ENCODE measurements around the gene UGT1A1.
"Not testable (repeated sequence)": the region's sequence is repeated elsewhere in the genome, so short reads cannot be mapped to it uniquely, and the experiment has no call there.

UGT1A1 gene

GRCh38 chr2:233760043-233760442 is at the start of gene UGT1A1:
Gene UGT1A1, plus strand, starts transcription at chr2:233760270. Its CDS starts 18 bp downstream, at chr2:233760288.
- no peak for DNase-seq (ENCODE audit: low spot score)

DNA sequence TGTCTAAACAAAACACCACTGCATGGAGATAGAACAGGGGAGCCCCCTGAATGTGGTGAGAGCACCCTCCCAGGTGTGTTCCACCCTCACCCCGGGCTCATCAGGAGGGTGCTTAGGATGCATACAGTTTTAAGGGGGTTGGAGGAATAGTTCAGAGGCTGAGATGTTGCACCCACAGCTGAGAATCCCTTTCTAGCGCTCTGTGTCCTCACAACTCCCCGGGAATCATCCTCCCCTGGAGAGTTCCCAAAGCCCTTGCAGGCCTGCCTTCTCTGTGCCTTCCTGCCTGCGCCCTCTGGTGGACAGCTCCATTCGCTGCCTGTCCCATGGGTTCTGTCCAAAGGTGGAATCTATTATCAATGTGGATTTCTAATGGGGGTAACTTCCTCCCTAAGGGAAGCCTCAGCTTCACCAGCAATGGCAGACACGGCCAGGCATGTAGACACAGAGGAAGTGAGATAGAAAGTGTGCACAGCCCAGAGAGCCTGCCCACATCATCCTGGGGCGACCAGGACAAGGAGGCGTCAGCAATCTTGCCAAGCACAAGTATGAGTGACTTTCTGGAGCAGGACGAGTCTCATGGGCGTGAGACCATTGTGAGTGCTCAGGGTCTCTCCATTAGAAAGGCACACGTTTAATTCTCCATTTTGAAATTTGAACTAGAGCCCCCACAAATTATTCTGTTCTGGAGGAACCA is 48.6 kb upstream of the UGT1A1 start:
- DNase-seq (ENCODE audit: low spot score): peak; percentile 89

DNA sequence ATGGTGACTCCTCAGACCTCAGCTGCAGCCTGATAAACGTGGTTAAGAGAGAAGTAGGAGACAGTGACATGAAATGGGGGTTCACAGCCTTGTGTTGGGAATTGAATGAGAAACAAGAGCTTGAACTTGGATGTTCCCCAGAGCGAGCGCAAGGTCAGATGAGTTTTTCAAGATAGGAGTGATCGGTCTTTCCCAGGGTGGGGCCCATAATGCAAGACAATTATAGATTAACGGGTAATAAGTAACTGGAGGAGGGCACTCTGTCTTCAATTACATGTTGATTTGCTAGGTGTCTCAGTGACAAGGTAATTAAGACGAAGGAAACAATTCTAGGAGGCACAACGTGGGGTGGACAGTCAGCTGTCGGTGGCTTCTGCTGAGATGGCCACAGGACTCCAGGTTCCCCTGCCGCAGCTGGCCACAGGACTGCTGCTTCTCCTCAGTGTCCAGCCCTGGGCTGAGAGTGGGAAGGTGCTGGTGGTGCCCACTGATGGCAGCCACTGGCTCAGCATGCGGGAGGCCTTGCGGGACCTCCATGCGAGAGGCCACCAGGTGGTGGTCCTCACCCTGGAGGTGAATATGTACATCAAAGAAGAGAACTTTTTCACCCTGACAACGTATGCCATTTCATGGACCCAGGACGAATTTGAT is 47.3 kb upstream of the UGT1A1 start, which contains the start of gene UGT1A5:
UGT1A5 (plus strand) TSS at position 297 of the 651 bp plus-strand sequence; CDS start at position 382, 85 bp downstream.
- DNase-seq (ENCODE audit: low spot score): no peak

DNA sequence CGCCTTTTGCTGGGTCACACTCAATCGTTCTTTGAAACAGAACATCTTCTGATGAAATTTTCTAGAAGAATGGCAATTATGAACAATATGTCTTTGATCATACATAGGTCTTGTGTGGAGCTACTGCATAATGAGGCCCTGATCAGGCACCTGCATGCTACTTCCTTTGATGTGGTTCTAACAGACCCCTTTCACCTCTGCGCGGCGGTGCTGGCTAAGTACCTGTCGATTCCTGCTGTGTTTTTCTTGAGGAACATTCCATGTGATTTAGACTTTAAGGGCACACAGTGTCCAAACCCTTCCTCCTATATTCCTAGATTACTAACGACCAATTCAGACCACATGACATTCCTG is 46.8 kb upstream of the UGT1A1 start:
- no peak for DNase-seq (ENCODE audit: low spot score)

DNA sequence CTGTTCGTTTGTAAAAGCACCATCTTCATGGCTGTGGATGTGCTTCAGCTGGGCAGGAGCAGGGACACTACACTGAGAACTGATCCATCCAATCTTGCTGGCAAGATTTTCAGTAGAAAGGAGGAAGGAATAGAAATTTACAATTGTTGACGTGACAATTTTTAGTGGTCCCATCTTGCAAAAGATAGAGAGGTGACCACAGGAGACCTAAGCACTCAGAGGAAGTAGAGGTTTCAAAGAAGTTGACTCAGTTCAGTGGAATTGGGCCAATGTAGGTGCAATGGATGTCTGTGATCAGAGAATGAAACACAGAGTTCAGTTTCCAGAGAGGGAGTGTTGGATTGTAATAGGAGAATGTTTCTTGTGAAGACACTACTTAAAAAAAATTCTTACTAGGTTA is 45.9 kb upstream of the UGT1A1 start:
- DNase-seq (ENCODE audit: low spot score): no peak

DNA sequence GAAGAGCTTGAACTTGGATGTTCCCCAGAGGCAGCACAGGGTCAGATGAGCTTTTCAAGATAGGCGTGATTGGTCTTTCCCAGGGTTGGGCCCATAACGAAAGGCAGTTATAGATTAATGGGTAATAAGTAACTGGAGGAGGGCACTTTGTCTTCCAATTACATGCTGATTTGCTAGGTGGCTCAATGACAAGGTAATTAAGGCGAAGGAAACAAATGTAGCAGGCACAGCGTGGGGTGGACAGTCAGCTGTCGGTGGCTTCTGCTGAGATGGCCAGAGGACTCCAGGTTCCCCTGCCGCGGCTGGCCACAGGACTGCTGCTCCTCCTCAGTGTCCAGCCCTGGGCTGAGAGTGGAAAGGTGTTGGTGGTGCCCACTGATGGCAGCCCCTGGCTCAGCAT is 41.5 kb upstream of the UGT1A1 start, which contains the start of gene UGT1A4:
UGT1A4 (plus strand) TSS at position 185 of the 400 bp plus-strand sequence; CDS start at position 270, 85 bp downstream.
- DNase-seq (ENCODE audit: low spot score): no peak

- no peak for DNase-seq (ENCODE audit: low spot score)
Observed at GRCh38 chr2:233728723-233729301, 31.3 kb upstream of the UGT1A1 start, which contains the start of gene UGT1A3. Gene UGT1A3, plus strand, starts transcription at chr2:233729042. Its CDS starts 85 bp downstream, at chr2:233729127.

DNA sequence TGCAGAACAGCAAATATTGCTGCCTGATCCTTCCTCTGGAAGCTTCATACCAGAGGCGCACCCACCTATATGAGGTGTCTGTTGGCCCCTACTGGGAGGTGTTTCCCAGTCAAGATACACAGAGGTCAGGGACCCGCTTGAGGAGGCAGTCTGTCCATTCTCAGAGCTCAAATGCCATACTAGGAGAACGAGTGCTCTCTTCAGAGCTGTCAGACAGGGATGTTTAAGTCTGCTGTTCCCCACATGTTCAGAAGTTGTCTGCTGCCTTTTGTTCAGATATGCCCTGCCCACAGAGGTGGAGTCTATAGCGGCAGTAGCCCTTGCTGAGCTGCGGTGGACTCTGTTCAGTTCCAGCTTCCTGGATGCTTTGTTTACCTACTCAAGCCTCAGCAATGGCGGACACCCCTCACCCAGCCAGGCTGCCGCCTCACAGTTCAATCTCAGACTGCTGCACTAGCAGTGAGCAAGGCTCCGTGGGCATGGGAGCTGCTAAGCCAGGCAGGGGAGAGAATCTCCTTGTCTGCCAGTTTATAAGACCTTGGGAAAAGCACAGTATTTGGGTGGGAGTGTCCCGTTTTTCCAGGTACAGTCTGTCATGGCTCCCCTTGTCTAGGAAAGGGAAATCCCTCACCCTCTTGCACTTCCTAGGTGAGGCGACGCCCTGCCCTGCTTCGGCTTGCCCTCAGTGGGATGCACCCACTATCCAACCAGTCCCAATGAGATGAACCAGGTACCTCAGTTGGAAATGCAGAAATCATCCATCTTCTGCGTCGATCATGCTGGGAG is 23.0 kb upstream of the UGT1A1 start:
- DNase-seq (ENCODE audit: low spot score): not testable (repeated sequence)

GRCh38 chr2:233740870-233741269 is 19.2 kb upstream of the UGT1A1 start:
- DNase-seq (ENCODE audit: low spot score): no peak

- no peak for DNase-seq (ENCODE audit: low spot score)
Observed at GRCh38 chr2:233743464-233744259, 16.4 kb upstream of the UGT1A1 start.

GRCh38 chr2:233745073-233745755 is 14.9 kb upstream of the UGT1A1 start:
- no peak for DNase-seq (ENCODE audit: low spot score)

GRCh38 chr2:233745838-233746237 is 14.2 kb upstream of the UGT1A1 start:
- DNase-seq (ENCODE audit: low spot score): not testable (repeated sequence)

- no peak for DNase-seq (ENCODE audit: low spot score)
Observed at GRCh38 chr2:233746475-233747282, 13.4 kb upstream of the UGT1A1 start.

DNA sequence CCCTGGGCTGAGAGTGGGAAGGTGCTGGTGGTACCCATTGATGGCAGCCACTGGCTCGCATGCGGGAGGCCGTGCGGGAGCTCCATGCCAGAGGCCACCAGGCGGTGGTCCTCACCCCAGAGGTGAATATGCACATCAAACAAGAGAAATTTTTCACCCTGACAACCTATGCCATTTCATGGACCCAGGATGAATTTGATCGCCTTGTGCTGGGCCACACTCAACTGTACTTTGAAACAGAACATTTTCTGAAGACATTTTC is 12.9 kb upstream of the UGT1A1 start:
- no peak for DNase-seq (ENCODE audit: low spot score)

DNA sequence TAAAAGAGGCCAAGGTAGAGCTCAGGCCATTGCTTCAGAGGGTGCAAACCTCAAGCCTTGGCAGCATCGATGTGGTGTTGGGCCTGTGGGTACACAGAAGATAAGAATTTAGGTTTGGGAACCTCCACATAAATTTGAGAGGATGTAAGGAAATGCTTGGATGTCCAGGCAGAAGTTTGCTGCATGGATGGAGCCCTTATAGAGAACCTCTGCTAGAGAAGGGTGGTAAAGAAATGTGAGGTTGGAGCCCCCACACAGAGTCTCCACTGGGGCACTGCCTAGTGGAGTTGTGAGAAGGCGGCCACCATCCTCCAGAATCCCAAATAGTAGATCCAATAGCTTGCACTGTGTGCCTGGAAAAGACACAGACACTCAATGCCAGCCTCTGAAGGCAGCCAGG is 9.4 kb upstream of the UGT1A1 start:
- DNase-seq (ENCODE audit: low spot score): not testable (repeated sequence)

DNA sequence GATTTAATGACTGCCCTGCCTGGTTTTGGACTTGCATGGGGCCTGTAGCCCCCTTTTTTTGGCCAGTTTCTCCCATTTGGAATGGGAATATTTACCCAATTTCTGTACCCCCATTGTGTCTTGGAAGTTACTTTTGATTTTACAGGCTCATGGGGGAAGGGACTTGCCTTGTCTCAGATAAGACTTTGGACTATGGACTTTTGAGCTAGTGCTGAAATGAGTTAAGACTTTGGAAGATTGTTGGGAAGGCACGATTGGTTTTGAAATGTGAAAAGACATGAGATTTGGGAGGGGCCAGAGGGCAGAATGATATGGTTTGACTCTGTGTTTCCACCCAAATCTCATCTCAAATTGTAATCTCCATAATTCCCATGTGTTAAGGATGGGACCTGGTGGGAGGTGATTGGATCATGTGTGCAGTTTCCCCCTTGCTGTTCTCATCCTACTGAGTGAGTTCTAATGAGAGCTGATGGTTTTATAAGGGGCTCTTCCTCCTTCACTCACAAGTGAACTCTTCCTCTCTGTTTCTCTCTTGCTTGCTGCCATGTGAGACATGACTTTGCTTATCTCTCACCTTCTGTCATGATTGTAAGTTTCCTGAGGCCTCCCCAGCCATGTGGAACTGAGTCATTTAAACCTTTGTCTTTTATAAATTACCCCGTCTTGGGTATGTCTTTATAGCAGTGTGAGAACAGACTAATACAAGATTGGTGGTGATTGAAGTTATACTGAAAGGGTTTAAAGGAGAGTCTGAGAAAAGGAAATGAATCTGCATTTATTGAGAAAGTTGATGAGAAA is 8.7 kb upstream of the UGT1A1 start:
- not testable (repeated sequence) for DNase-seq (ENCODE audit: low spot score)

- no peak for DNase-seq (ENCODE audit: low spot score)
Observed at GRCh38 chr2:233754872-233755611, 5.0 kb upstream of the UGT1A1 start.

DNA sequence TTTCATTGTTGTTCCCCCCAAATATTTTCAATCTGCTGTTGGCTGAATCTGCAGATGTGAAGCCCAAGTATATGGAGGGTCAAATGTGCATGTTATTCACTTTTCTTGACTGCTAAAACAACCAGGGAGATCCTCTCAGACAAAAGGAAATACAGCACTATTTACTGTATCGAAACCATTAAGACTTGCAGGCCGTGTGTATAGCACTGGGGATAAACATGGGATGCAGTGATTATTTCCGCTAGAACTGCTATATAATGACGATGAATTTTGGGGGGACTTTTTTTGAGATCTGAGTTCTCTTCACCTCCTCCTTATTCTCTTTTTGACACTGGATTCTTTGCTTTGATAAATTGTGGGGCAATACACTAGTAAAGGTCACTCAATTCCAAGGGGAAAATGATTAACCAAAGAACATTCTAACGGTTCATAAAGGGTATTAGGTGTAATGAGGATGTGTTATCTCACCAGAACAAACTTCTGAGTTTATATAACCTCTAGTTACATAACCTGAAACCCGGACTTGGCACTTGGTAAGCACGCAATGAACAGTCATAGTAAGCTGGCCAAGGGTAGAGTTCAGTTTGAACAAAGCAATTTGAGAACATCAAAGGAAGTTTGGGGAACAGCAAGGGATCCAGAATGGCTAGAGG is 3.5 kb upstream of the UGT1A1 start:
- DNase-seq (ENCODE audit: low spot score): no peak

All from GM03348 (cell line).